Endothelial cell of umbilical vein (primary cell): ENCODE data around the gene C4A.
"Not testable (repeated sequence)": the region's sequence is repeated elsewhere in the genome, so short reads cannot be mapped to it uniquely, and the experiment has no call there.

Experiments used
- EZH2 ChIP-seq: IDR thresholded peaks from 2 replicates; pipeline ENCODE4 v1.6.1; 2012; ENCODE audit warnings: borderline replicate concordance, low read depth, mild to moderate bottlenecking, moderate library complexity, low read length, inconsistent platforms; ENCODE audit not compliant: severe bottlenecking
- TF ChIP-seq, protein P1 (sequence below), 2 donors: IDR thresholded peaks; 1 replicate in 1 of 2; 2 replicates in 1 of 2; pipeline ENCODE4 v1.5.1; 2011; ENCODE audit warnings: low read length in 2 of 2, mild to moderate bottlenecking in 2 of 2, moderate library complexity in 2 of 2, control low read depth in 1 of 2, inconsistent platforms in 1 of 2, low read depth in 1 of 2; ENCODE audit not compliant: insufficient read depth in 1 of 2; ENCODE audit errors: extremely low read depth in 1 of 2

- TF ChIP-seq, protein P1, sequence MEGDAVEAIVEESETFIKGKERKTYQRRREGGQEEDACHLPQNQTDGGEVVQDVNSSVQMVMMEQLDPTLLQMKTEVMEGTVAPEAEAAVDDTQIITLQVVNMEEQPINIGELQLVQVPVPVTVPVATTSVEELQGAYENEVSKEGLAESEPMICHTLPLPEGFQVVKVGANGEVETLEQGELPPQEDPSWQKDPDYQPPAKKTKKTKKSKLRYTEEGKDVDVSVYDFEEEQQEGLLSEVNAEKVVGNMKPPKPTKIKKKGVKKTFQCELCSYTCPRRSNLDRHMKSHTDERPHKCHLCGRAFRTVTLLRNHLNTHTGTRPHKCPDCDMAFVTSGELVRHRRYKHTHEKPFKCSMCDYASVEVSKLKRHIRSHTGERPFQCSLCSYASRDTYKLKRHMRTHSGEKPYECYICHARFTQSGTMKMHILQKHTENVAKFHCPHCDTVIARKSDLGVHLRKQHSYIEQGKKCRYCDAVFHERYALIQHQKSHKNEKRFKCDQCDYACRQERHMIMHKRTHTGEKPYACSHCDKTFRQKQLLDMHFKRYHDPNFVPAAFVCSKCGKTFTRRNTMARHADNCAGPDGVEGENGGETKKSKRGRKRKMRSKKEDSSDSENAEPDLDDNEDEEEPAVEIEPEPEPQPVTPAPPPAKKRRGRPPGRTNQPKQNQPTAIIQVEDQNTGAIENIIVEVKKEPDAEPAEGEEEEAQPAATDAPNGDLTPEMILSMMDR (IDR thresholded peaks at IDR 0.05; ENCODE audit: extremely low read depth in 1 of 2, insufficient read depth in 1 of 2, low read depth in 1 of 2, low read length in 2 of 2), result not testable (repeated sequence)
- not testable (repeated sequence) for TF ChIP-seq EZH2
Observed at GRCh38 chr6:32049149-32049548, 67.3 kb downstream of the C4A start.
